D721Med (cell line): Measurements from ENCODE around the gene CASQ2.

Experiments used
- DNase-seq: peaks from one replicate; pipeline ENCODE4 v3.0.0; 2011; ENCODE audit warnings: low spot score; ENCODE audit not compliant: insufficient read length
- FAIRE-seq: peaks from 2 replicates; lab custom pipeline; 2011; peaks lifted over from hg19 to GRCh38; lab: Jason Lieb, UNC
- TF ChIP-seq, protein P1 (sequence below): IDR thresholded peaks from 2 replicates; pipeline ENCODE4 v1.5.1; 2012; ENCODE audit warnings: mild to moderate bottlenecking, control low read depth; ENCODE audit not compliant: insufficient read depth; ENCODE audit errors: missing control alignments

CASQ2 gene

DNA sequence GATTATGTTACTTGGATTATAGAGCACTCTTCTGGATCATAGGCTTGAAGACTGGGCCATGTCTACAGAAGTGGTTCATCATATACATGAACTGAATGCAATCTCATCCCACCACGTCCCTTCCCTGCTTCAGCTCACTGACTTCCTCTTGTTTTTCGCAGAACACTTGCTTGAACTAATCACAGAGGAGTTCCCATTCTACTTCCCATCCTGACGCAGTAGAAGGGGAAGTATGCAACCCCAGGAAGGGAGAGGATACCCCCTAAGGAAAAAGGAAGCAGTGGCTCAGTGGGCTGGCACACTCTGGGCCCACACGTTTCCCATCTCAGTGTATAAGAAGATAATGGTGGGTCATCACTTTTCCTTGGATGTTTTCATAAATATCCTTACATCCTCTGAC, 36.2 kb downstream of the CASQ2 start:
- no peak for DNase-seq
- TF ChIP-seq, protein P1, sequence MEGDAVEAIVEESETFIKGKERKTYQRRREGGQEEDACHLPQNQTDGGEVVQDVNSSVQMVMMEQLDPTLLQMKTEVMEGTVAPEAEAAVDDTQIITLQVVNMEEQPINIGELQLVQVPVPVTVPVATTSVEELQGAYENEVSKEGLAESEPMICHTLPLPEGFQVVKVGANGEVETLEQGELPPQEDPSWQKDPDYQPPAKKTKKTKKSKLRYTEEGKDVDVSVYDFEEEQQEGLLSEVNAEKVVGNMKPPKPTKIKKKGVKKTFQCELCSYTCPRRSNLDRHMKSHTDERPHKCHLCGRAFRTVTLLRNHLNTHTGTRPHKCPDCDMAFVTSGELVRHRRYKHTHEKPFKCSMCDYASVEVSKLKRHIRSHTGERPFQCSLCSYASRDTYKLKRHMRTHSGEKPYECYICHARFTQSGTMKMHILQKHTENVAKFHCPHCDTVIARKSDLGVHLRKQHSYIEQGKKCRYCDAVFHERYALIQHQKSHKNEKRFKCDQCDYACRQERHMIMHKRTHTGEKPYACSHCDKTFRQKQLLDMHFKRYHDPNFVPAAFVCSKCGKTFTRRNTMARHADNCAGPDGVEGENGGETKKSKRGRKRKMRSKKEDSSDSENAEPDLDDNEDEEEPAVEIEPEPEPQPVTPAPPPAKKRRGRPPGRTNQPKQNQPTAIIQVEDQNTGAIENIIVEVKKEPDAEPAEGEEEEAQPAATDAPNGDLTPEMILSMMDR = no peak
- no peak for FAIRE-seq

DNA sequence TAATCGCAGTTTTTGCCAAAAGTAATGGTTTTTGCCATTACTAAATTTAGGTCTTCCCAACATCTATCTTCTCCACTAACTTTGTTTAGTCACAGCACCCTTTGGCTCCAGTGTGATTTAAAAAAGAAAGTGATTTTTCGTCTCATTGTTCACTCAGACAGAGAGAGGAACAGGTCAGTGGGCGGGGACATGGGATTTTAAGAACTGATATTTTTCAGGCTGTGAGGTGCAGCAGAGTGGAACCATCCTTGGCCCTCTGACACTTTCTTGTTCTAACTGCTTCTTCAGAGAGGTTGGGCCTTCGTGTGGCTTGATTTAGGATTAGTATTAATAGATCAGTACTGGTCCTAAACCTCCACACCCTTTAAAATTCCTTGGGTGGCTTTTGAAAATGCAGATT, 38.8 kb downstream of the CASQ2 start:
- no peak for FAIRE-seq
- DNase-seq = no peak

DNA sequence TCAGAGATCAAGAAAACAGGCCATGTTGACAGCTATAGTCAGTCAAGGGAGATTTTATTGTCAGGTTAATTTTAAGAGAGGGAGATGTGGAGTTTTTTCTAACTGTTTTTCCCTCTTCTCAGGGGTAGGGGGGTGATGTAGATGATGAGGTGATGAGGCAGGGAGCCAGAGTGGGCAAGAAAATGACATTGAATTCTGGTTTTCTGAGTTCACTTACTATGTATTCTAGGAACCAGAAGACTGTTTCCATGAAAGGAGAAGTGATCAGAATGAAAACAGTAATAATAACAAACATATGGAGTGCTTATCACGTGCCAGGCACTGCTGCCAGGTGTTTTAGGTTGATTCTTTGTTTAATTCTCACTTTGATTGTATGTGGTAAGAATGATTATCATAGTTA, 40.2 kb downstream of the CASQ2 start:
- DNase-seq = no peak
- TF ChIP-seq, protein P1 = no peak
- FAIRE-seq = no peak

More for the DNA sequence above, 38.8 kb downstream of the CASQ2 start:
- TF ChIP-seq, protein P1 = no peak

GRCh38 chr1:115727706-115728249, 40.7 kb downstream of the CASQ2 start:
- TF ChIP-seq, protein P1 = no peak
- DNase-seq (no peak), FAIRE-seq (no peak)

GRCh38 chr1:115726570-115726969, 41.9 kb downstream of the CASQ2 start:
- TF ChIP-seq, protein P1 = no peak
- FAIRE-seq (no peak), DNase-seq (no peak)

GRCh38 chr1:115726161-115726560, 42.4 kb downstream of the CASQ2 start:
- TF ChIP-seq, protein P1 = no peak
- FAIRE-seq (no peak), DNase-seq (no peak)

GRCh38 chr1:115725600-115725999, 42.9 kb downstream of the CASQ2 start:
- DNase-seq = no peak
- FAIRE-seq = no peak

More at GRCh38 chr1:115725600-115725999, 42.9 kb downstream of the CASQ2 start:
- TF ChIP-seq, protein P1 = no peak
